Measurements from ENCODE around the gene TRIM27.
"Not testable (repeated sequence)": the region's sequence is repeated elsewhere in the genome, so short reads cannot be mapped to it uniquely, and the experiment has no call there.

Gene TRIM27

GRCh38 chr6:28923318-28924102 lies at the start of gene TRIM27:
Gene TRIM27 (minus strand): TSS chr6:28923985. CDS start chr6:28923632, 353 bp downstream.
- no peak for TF ChIP-seq GLIS3 (CRISPR knock-in tag; IDR thresholded peaks at IDR 0.05)
- no peak for TF ChIP-seq ARNTL (CRISPR knock-in tag; IDR thresholded peaks at IDR 0.05; ENCODE audit: borderline replicate concordance, low read depth)
- no peak for TF ChIP-seq ESRRG (CRISPR knock-in tag; IDR thresholded peaks at IDR 0.05)
- no peak for TF ChIP-seq SNAI2 (CRISPR knock-in tag; IDR thresholded peaks at IDR 0.05)
- no peak for TF ChIP-seq TOX (CRISPR knock-in tag; IDR thresholded peaks at IDR 0.05; ENCODE audit: borderline replicate concordance)
- no peak for TF ChIP-seq BACH2 (CRISPR knock-in tag; IDR thresholded peaks at IDR 0.05; ENCODE audit: borderline replicate concordance)
- TF ChIP-seq ZNF70 (CRISPR knock-in tag; IDR thresholded peaks at IDR 0.05), result no peak
- no peak for TF ChIP-seq ZNF565 (CRISPR knock-in tag; conservative IDR thresholded peaks at IDR 0.05; ENCODE audit: low read depth)
- TF ChIP-seq CSDC2 (CRISPR knock-in tag; IDR thresholded peaks at IDR 0.05), result no peak
- no peak for TF ChIP-seq ZNF8 (CRISPR knock-in tag; IDR thresholded peaks at IDR 0.05)
- peak; percentile 91 for ATAC-seq

DNA sequence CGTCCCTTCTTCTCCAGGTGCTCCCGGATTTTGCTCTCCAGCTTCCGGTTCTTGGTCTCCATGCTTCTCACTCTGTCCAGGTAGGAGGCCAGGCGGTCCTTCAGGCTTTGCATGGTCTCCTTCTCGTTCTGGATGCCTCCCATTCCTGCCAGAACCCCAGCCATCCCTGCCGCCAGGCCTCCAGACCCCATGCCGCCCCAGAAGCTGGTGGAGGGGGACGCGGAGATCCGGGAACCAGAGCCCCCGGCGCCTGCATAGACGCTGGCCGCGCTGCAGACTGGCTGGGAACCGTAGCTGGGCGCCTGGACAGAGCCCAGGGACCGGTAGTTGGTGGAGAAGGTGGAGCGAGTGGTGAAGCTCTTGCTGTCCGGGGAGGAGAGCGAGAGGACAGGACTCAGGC lies 46.3 kb upstream of the TRIM27 start:
- ATAC-seq, result not testable (repeated sequence)

DNA sequence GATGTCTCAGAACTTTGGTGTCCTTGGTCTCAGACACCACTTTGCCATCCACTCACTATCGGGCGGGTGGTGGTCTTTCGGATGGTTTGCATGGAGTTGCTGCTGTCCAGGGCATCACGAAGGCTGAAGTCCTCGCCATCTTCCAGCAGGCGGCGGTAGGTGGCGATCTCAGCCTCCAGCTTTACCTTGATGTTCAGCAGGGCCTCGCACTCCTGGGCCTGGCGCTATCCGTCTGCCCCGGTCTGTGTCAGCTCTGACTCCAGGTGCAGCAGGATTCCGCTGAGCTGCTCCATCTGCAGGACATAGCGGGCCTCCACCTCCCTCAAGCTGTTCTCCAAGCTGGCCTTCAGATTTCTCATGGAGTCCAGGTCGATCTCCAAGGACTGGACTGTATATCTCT lies 45.3 kb upstream of the TRIM27 start:
- no peak for TF ChIP-seq TOX (CRISPR knock-in tag; IDR thresholded peaks at IDR 0.05; ENCODE audit: borderline replicate concordance)
- no peak for TF ChIP-seq ZNF70 (CRISPR knock-in tag; IDR thresholded peaks at IDR 0.05)
- TF ChIP-seq, protein P1, sequence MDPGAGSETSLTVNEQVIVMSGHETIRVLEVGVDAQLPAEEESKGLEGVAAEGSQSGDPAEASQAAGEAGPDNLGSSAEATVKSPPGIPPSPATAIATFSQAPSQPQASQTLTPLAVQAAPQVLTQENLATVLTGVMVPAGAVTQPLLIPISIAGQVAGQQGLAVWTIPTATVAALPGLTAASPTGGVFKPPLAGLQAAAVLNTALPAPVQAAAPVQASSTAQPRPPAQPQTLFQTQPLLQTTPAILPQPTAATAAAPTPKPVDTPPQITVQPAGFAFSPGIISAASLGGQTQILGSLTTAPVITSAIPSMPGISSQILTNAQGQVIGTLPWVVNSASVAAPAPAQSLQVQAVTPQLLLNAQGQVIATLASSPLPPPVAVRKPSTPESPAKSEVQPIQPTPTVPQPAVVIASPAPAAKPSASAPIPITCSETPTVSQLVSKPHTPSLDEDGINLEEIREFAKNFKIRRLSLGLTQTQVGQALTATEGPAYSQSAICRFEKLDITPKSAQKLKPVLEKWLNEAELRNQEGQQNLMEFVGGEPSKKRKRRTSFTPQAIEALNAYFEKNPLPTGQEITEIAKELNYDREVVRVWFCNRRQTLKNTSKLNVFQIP (CRISPR knock-in tag; IDR thresholded peaks at IDR 0.05; ENCODE audit: borderline replicate concordance, low read depth), result no peak
- TF ChIP-seq GLIS3 (CRISPR knock-in tag; IDR thresholded peaks at IDR 0.05), result no peak
- TF ChIP-seq ARNTL (CRISPR knock-in tag; IDR thresholded peaks at IDR 0.05; ENCODE audit: borderline replicate concordance, low read depth), result no peak
- no peak for TF ChIP-seq ZC3H10 (CRISPR knock-in tag; IDR thresholded peaks at IDR 0.05)
- no peak for TF ChIP-seq ISL1 (CRISPR knock-in tag; IDR thresholded peaks at IDR 0.05)
- TF ChIP-seq ZFP30 (CRISPR knock-in tag; IDR thresholded peaks at IDR 0.05), result no peak
- no peak for TF ChIP-seq ZNF8 (CRISPR knock-in tag; IDR thresholded peaks at IDR 0.05)
- TF ChIP-seq OSR1 (CRISPR knock-in tag; IDR thresholded peaks at IDR 0.05), result no peak
- TF ChIP-seq ZNF565 (CRISPR knock-in tag; conservative IDR thresholded peaks at IDR 0.05; ENCODE audit: low read depth), result no peak
- no peak for TF ChIP-seq ZFP3 (CRISPR knock-in tag; IDR thresholded peaks at IDR 0.05)
- no peak for TF ChIP-seq TSHZ2 (CRISPR knock-in tag; IDR thresholded peaks at IDR 0.05)
- no peak for TF ChIP-seq SNAI2 (CRISPR knock-in tag; IDR thresholded peaks at IDR 0.05)
- no peak for TF ChIP-seq BACH2 (CRISPR knock-in tag; IDR thresholded peaks at IDR 0.05; ENCODE audit: borderline replicate concordance)
- TF ChIP-seq, protein P2, sequence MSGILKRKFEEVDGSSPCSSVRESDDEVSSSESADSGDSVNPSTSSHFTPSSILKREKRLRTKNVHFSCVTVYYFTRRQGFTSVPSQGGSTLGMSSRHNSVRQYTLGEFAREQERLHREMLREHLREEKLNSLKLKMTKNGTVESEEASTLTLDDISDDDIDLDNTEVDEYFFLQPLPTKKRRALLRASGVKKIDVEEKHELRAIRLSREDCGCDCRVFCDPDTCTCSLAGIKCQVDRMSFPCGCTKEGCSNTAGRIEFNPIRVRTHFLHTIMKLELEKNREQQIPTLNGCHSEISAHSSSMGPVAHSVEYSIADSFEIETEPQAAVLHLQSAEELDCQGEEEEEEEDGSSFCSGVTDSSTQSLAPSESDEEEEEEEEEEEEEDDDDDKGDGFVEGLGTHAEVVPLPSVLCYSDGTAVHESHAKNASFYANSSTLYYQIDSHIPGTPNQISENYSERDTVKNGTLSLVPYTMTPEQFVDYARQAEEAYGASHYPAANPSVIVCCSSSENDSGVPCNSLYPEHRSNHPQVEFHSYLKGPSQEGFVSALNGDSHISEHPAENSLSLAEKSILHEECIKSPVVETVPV (CRISPR knock-in tag; IDR thresholded peaks at IDR 0.05), result no peak
- no peak for ATAC-seq

DNA sequence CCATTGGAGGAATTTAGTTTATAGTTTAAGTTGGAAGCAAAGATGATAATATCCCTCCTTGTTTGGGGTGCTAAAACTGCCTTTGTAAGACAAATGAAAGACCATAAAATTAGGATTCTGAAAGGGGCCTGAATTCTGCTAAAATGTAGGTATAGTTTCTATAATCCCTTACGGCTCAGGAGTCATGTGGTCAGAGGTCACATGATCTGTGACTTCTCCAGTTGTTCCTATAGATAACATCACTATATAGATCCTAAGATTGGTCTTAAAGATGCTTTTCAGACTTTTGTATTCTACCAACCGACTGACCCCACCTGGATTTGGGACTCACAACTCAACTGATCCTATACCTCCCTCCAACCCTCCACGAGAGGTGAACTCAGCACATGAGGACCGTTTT lies 44.7 kb upstream of the TRIM27 start:
- no peak for ATAC-seq
- TF ChIP-seq ZNF8 (CRISPR knock-in tag; IDR thresholded peaks at IDR 0.05) (no peak), PPARA (CRISPR knock-in tag; IDR thresholded peaks at IDR 0.05; ENCODE audit: borderline replicate concordance) (no peak), RARB (CRISPR knock-in tag; IDR thresholded peaks at IDR 0.05) (no peak), ESRRG (CRISPR knock-in tag; IDR thresholded peaks at IDR 0.05) (no peak), ZNF70 (CRISPR knock-in tag; IDR thresholded peaks at IDR 0.05) (no peak), ISL1 (CRISPR knock-in tag; IDR thresholded peaks at IDR 0.05) (no peak)
- TF ChIP-seq, protein P3, sequence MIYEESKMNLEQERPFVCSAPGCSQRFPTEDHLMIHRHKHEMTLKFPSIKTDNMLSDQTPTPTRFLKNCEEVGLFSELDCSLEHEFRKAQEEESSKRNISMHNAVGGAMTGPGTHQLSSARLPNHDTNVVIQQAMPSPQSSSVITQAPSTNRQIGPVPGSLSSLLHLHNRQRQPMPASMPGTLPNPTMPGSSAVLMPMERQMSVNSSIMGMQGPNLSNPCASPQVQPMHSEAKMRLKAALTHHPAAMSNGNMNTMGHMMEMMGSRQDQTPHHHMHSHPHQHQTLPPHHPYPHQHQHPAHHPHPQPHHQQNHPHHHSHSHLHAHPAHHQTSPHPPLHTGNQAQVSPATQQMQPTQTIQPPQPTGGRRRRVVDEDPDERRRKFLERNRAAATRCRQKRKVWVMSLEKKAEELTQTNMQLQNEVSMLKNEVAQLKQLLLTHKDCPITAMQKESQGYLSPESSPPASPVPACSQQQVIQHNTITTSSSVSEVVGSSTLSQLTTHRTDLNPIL (CRISPR knock-in tag; IDR thresholded peaks at IDR 0.05; ENCODE audit: low read depth), result no peak
- TF ChIP-seq, protein P1 (CRISPR knock-in tag; IDR thresholded peaks at IDR 0.05; ENCODE audit: borderline replicate concordance, low read depth), result no peak
